WTC11 (cell line): ENCODE data around the gene ZACN. TPM values are rescaled to one million over a fixed set of nuclear protein-coding genes. Genes with fewer than 3 reads are reported as not detected.

Source experiments
- ATAC-seq: fragments of 200-7000 bp; cut with Tn5 transposase; 2 replicates; pipeline ENCODE4 v1.10.0; 2021; ENCODE audit warnings: mild to moderate bottlenecking, moderate library complexity
- CTCF ChIA-PET: fragments of 300-600 bp; sonication (Branson Sonifier 250); formaldehyde crosslinking; loops from one replicate; lab custom pipeline; 2021; ENCODE audit warnings: antibody characterized with exemption; lab: Charles Lee
- POLR2A ChIA-PET: fragments of 350-600 bp; sonication (Branson Sonifier 250); formaldehyde crosslinking; loops from one replicate; lab custom pipeline; 2021; ENCODE audit warnings: antibody characterized with exemption; lab: Charles Lee
- DNase-seq: peaks from one replicate; pipeline ENCODE4 v3.0.0; 2021; ENCODE audit warnings: low spot score
- H3K27ac Mint-ChIP-seq: 2 replicates; pipeline ENCODE4 v1.8.0; 2021; ENCODE audit warnings: mixed read lengths
- H3K27me3 Mint-ChIP-seq: 2 replicates; pipeline ENCODE4 v1.8.0; 2021; ENCODE audit warnings: low read depth, mild to moderate bottlenecking, moderate library complexity, mixed read lengths
- H3K36me3 Mint-ChIP-seq: 2 replicates; pipeline ENCODE4 v1.8.0; 2021; ENCODE audit warnings: mixed read lengths
- H3K4me1 Mint-ChIP-seq: 2 replicates; pipeline ENCODE4 v1.8.0; 2022; ENCODE audit warnings: mixed read lengths
- H3K4me3 Mint-ChIP-seq: 2 replicates; pipeline ENCODE4 v1.8.0; 2021; ENCODE audit warnings: mild to moderate bottlenecking, moderate library complexity, mixed read lengths
- H3K9me3 Mint-ChIP-seq: 2 replicates; pipeline ENCODE4 v1.8.0; 2021; ENCODE audit warnings: mixed read lengths
- ATF3 ChIP-seq: sonication (generic); formaldehyde crosslinking; conservative IDR thresholded peaks from 2 replicates; pipeline ENCODE4 v1.8.1; 2022; ENCODE audit warnings: mild to moderate bottlenecking, missing genetic modification reagents
- CREM ChIP-seq: sonication (generic); formaldehyde crosslinking; IDR thresholded peaks from 2 replicates; pipeline ENCODE4 v1.8.1; 2022; ENCODE audit warnings: mild to moderate bottlenecking, missing genetic modification reagents, moderate library complexity
- CTCF ChIP-seq: fragments of 200-600 bp; IDR thresholded peaks from 2 replicates; pipeline ENCODE4 v1.8.0; 2022; ENCODE audit warnings: antibody characterized with exemption
- E2F4 ChIP-seq: sonication (generic); formaldehyde crosslinking; IDR thresholded peaks from 2 replicates; pipeline ENCODE4 v1.8.1; 2022; ENCODE audit warnings: low read depth, mild to moderate bottlenecking, moderate library complexity, missing genetic modification reagents, borderline replicate concordance
- FOXP1 ChIP-seq: sonication (generic); formaldehyde crosslinking; IDR thresholded peaks from 2 replicates; pipeline ENCODE4 v1.8.0; 2022; ENCODE audit warnings: missing genetic modification reagents, mild to moderate bottlenecking, moderate library complexity, borderline replicate concordance
- IRF2 ChIP-seq: sonication (generic); formaldehyde crosslinking; IDR thresholded peaks from 2 replicates; pipeline ENCODE4 v1.8.0; 2022; ENCODE audit warnings: low read depth, missing genetic modification reagents, borderline replicate concordance
- JUN ChIP-seq: sonication (generic); formaldehyde crosslinking; IDR thresholded peaks from 2 replicates; pipeline ENCODE4 v1.8.0; 2023; ENCODE audit warnings: mild to moderate bottlenecking, missing genetic modification reagents
- KAT7 ChIP-seq: sonication (generic); formaldehyde crosslinking; IDR thresholded peaks from 2 replicates; pipeline ENCODE4 v1.8.1; 2023; ENCODE audit warnings: missing genetic modification reagents, mild to moderate bottlenecking, borderline replicate concordance
- MXD4 ChIP-seq: fragments of 250-450 bp; sonication (Bioruptor Pico); IDR thresholded peaks from 2 replicates; pipeline ENCODE4 v1.8.0; 2021; ENCODE audit warnings: mild to moderate bottlenecking, moderate library complexity, borderline replicate concordance
- NR1H2 ChIP-seq: sonication (generic); formaldehyde crosslinking; IDR thresholded peaks from 2 replicates; pipeline ENCODE4 v1.9.0; 2021; ENCODE audit warnings: mild to moderate bottlenecking, moderate library complexity, missing genetic modification reagents
- NR3C1 ChIP-seq: sonication (generic); formaldehyde crosslinking; conservative IDR thresholded peaks from 2 replicates; pipeline ENCODE4 v1.8.1; 2023; ENCODE audit warnings: low read depth, mild to moderate bottlenecking, missing genetic modification reagents
- ZNF263 ChIP-seq: sonication (generic); formaldehyde crosslinking; IDR thresholded peaks from 2 replicates; pipeline ENCODE4 v1.8.1; 2022; ENCODE audit warnings: low read depth, mild to moderate bottlenecking, moderate library complexity, missing genetic modification reagents
- ZNF416 ChIP-seq: fragments of 250-450 bp; sonication (Bioruptor Pico); IDR thresholded peaks from 2 replicates; pipeline ENCODE4 v1.9.0; 2021; ENCODE audit warnings: mild to moderate bottlenecking, inconsistent platforms
- total RNA-seq: library from RNA; stranded (reverse); gene quantifications from 3 replicates; pipeline ENCODE4 v1.2.3, GENCODE V29; 2021
- TF ChIP-seq, protein P1 (sequence below): sonication (generic); formaldehyde crosslinking; IDR thresholded peaks from 2 replicates; pipeline ENCODE4 v1.8.1; 2023; ENCODE audit warnings: mild to moderate bottlenecking, missing genetic modification reagents

Gene ZACN
- total RNA-seq, 1 experiment from 2014 or later: 0.28 TPM

- ChIA-PET CTCF (interaction anchor here (0.6 to 10.4 kb wide), 16 partner anchors 10 to 584 kb away, joined by 3 to 176 read pairs (median 4); partner anchors contain the start of genes FOXJ1, RNF157 and SPHK1), POLR2A (interaction anchor here (0.6 to 1.0 kb wide), 3 partner anchors 9 to 415 kb away, joined by 4 read pairs; no protein-coding TSS in a partner anchor)
- TF ChIP-seq ZNF263 (CRISPR knock-in tag) (no peak), FOXP1 (CRISPR knock-in tag) (peak; percentile 28; the same call in 1 of the 2 replicates)
- no peaks in the 10 kb centered on the region for H3K36me3 Mint-ChIP-seq
- no peaks in the 10 kb centered on the region for H3K9me3 Mint-ChIP-seq
- DNase-seq (no peak), ATAC-seq (no peak)
- peaks cover 43% of the 10 kb centered on the region for H3K4me1 Mint-ChIP-seq
- peaks cover 3% of the 10 kb centered on the region for H3K27me3 Mint-ChIP-seq
- no peak overlapping the region for H3K4me3 Mint-ChIP-seq
- no peak overlapping the region for H3K27ac Mint-ChIP-seq
Observed at GRCh38 chr17:76123749-76124581, 45.0 kb downstream of the ZACN start.

- no peaks in the 10 kb centered on the region for H3K9me3 Mint-ChIP-seq
- H3K27me3 Mint-ChIP-seq: peaks cover 3% of the 10 kb centered on the region
- TF ChIP-seq FOXP1 (CRISPR knock-in tag): 0 out of 2 replicates have a peak, but pooled peaks have one; percentile 0
- no peak for TF ChIP-seq ATF3 (CRISPR knock-in tag)
- TF ChIP-seq NR3C1 (CRISPR knock-in tag): no peak
- 0 out of 2 replicates have a peak, but pooled peaks have one; percentile 36 for TF ChIP-seq CTCF
- no peaks in the 10 kb centered on the region for H3K36me3 Mint-ChIP-seq
- ChIA-PET CTCF (interaction anchor here (0.6 to 10.4 kb wide), 37 partner anchors 10 to 844 kb away, joined by 3 to 176 read pairs (median 4); partner anchors contain the start of genes CDK3, FOXJ1, GALR2 and RNF157), POLR2A (interaction anchor here (0.6 to 1.0 kb wide), 5 partner anchors 8 to 47 kb away, joined by 3 to 4 read pairs (median 4); partner anchors contain the start of gene FOXJ1)
- ATAC-seq: peak; percentile 69
- H3K4me3 Mint-ChIP-seq: no peak overlapping the region
- H3K4me1 Mint-ChIP-seq: peaks cover 35% of the 10 kb centered on the region
- peak; percentile 68 for DNase-seq
- no peak overlapping the region for H3K27ac Mint-ChIP-seq
Observed at GRCh38 chr17:76124582-76125390, 45.8 kb downstream of the ZACN start.

DNA sequence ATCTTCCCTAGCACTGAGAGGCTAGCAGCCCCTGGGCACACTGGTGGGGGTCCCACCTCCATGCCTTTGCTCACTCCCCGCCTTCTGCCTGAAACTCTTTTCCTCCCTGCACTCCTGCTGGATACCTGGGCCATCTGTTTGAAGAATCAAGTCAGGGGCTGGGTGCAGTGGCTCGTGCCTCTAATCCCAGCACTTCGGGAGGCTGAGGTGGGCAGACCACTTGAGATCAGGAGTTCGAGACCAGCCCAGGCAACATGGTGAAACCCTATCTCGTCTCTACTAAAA, 46.4 kb downstream of the ZACN start:
- H3K27ac Mint-ChIP-seq: no peak overlapping the region
- CTCF ChIA-PET: interaction anchor here (0.6 to 10.4 kb wide), 33 partner anchors 9 to 844 kb away, joined by 3 to 176 read pairs (median 4); partner anchors contain the start of genes CDK3, FOXJ1, GALR2 and RNF157
- no peak for ATAC-seq
- no peak for DNase-seq
- no peak for TF ChIP-seq KAT7 (CRISPR knock-in tag)
- peak; percentile 3; the same call in 1 of the 2 replicates for TF ChIP-seq CTCF
- TF ChIP-seq, all 79 proteins: peak for 1
- Mint-ChIP-seq H3K27me3 (peaks cover 7% of the 10 kb centered on the region), H3K9me3 (no peaks in the 10 kb centered on the region), H3K4me3 (no peak overlapping the region), H3K4me1 (peaks cover 32% of the 10 kb centered on the region), H3K36me3 (no peaks in the 10 kb centered on the region)
- POLR2A ChIA-PET: interaction anchor here (0.6 to 1.0 kb wide), 3 partner anchors 11 to 18 kb away, joined by 3 to 4 read pairs (median 3); partner anchors contain the start of gene FOXJ1

- no peak overlapping the region for H3K4me3 Mint-ChIP-seq
- ATAC-seq (no peak), DNase-seq (no peak)
- H3K27me3 Mint-ChIP-seq: peaks cover 7% of the 10 kb centered on the region
- no peaks in the 10 kb centered on the region for H3K9me3 Mint-ChIP-seq
- ChIA-PET CTCF (interaction anchor here (0.8 to 10.4 kb wide), 11 partner anchors 9 to 154 kb away, joined by 3 to 176 read pairs (median 7); partner anchors contain the start of gene FOXJ1), POLR2A (no interaction called here)
- peaks cover 32% of the 10 kb centered on the region for H3K4me1 Mint-ChIP-seq
- H3K27ac Mint-ChIP-seq: no peak overlapping the region
- no peaks in the 10 kb centered on the region for H3K36me3 Mint-ChIP-seq
- no peak for TF ChIP-seq IRF2
- no peak for TF ChIP-seq JUN
- TF ChIP-seq CREM (CRISPR knock-in tag): no peak
- no peak for TF ChIP-seq MXD4
- no peak for TF ChIP-seq E2F4 (CRISPR knock-in tag)
- no peak for TF ChIP-seq NR3C1 (CRISPR knock-in tag)
- TF ChIP-seq, protein P1, sequence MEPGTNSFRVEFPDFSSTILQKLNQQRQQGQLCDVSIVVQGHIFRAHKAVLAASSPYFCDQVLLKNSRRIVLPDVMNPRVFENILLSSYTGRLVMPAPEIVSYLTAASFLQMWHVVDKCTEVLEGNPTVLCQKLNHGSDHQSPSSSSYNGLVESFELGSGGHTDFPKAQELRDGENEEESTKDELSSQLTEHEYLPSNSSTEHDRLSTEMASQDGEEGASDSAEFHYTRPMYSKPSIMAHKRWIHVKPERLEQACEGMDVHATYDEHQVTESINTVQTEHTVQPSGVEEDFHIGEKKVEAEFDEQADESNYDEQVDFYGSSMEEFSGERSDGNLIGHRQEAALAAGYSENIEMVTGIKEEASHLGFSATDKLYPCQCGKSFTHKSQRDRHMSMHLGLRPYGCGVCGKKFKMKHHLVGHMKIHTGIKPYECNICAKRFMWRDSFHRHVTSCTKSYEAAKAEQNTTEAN (CRISPR knock-in tag): no peak
- no peak for TF ChIP-seq ZNF416 (CRISPR knock-in tag)
- no peak for TF ChIP-seq NR1H2 (CRISPR knock-in tag)
Observed at GRCh38 chr17:76125922-76126321, 46.9 kb downstream of the ZACN start.
